Measurements from ENCODE around the gene AP4M1.

Gene AP4M1

DNA sequence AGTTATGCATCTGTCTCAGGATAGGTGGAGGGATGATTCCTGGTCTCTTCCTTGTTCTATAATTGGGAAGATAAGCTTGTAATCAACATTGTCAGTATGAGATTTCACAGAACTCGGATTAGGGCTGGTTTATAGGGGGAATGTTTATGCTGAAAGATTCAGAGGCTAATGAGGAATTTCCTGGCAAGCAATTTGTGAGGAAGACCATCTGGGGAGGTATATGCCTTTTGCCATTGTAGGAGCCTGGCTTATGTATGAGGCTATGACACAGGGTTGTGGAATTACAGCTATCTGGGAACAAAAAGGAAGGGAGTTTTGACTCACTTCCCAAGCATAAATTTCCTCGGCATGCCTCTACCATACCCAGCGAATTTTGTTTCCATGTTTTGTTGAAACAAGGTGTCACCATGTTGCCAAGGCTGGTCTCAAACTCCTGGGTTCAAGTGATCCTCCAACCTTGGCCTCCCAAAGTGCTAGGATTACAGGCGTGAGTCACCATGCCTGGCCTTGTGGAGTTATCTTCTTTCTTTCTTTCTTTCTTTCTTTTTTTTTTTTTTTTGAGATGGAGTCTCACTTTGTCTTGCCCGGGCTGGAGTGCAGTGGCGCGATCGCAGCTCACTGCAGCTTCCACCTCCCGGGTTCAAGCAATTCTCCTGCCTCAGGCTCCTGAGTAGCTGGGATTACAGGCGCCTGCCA, 14.2 kb upstream of the AP4M1 start:
- no peak for DNase-seq (ENCODE audit: low spot score)

DNA sequence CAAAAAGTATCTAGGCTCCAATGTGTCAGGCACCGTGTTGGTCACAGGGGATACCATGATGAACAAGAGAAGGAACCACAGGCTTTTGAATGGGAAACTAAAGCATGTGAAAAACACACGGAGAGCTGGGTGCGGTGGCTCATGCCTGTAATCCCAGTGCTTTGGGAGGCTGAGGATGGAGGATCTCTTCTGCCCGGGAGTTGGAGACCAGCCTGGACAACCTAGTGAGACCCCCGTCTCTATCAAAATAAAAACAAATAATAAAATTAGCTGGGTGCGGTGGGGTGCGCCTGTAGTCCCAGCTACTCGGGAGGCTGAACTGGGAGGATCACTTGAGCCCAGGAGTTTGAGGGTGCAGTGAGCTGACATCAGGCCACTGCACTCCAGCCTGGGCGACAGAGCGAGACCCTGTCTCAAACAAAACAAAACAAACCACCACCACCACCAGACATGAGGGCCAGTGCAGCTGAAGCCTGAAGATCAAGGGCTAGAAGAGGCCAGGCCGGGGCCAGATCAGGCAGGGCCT, 13.3 kb upstream of the AP4M1 start:
- no peak for DNase-seq (ENCODE audit: low spot score)

DNA sequence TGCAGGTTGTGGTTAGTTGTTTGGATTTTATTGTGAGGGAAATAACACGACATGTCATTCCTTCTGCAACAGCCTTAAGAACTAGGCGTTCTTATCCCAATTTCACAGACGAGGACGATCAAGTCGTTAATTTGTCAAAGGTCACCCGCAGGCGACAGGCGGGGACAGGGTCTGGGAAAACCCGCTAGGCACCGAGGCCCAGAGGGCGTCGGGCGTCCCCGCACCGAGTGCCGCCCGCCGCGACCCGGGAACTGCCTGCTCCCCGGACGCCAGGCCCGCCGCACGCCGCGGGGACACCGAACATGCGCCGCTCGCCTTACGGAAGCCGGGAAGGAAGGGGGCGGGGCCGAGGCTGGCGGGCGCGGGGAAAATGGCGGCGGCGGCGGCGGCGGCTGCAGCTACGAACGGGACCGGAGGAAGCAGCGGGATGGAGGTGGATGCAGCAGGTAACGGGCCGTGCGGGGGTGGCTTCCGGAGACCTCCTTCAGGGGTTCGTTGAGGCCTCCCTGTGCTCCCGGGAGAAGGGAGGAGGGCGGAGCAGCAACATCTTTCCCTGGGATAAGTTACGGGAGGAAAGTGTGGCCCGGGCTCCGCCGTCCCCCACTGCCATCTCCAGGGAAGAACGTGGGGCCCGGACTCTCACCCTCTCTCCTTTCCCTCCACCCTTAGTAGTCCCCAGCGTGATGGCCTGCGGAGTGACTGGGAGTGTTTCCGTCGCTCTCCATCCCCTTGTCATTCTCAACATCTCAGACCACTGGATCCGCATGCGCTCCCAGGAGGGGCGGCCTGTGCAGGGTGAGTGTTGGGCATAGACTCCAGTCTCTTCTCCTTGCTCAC, 12.6 kb upstream of the AP4M1 start, which contains the start of gene COPS6:
Gene COPS6, plus strand, starts transcription at position 349 of the 837 bp plus-strand sequence. Its CDS starts 22 bp downstream, at position 371.
- DNase-seq (ENCODE audit: low spot score) = peak; percentile 79

DNA sequence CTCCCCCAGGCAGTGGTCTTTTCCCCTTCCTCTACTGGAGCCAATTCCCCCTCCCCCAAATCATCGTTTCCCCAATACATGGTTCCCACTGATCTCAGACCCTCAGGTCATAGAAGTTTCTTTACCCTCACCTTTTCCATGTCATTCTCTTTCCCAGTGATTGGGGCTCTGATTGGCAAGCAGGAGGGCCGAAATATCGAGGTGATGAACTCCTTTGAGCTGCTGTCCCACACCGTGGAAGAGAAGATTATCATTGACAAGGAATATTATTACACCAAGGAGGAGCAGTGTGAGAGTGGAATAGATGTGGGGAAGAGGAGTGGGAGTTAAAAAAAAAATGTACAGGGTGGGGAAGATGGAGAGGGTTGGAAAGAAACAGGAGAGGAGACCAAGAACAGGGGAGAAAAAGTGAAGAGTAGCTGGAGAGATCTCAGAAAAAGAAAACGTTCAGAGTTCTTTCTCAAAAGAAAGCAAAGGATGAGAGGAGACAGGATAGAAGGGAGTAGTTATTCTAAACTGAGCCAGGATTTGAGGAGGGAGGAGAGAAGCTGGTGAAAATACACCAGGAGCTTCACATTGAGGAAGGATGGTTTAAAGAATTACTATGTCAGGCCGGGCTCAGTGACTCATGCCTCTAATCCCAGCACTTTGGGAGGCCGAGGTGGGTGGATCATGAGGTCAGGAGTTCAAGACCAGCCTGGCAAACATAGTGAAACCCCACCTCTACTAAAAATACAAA, 11.8 kb upstream of the AP4M1 start:
- DNase-seq (ENCODE audit: low spot score) = no peak

DNA sequence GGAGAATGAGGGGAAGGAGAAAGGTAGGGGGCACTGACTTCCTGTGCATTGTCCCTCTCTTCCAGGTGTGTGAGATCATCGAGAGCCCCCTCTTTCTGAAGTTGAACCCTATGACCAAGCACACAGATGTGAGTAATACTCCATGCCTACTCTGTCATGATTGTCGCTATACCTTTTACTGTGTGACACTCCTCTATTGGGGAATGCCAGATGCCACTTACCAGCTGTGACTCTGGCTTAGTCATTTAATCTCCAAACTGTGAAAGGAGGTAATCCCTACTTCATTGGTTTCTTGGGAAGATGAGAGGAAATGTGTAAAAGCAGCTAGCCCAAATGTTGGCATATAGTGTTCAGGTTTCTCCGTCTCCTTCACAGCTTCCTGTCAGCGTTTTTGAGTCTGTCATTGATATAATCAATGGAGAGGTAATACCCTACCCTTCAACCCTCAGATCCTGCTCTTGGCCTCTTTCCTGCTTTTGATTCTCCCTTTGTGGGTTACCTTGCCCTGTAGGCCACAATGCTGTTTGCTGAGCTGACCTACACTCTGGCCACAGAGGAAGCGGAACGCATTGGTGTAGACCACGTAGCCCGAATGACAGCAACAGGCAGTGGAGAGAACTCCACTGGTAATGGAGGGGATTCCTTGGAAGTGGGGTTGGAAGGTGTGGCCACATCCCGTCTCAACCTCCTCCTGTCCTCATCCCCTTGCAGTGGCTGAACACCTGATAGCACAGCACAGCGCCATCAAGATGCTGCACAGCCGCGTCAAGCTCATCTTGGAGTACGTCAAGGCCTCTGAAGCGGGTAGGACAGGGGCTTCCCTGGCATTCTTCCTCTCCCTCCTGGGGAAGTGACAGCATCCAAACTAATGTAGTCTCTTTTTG, 10.7 kb upstream of the AP4M1 start:
- no peak for DNase-seq (ENCODE audit: low spot score)

DNA sequence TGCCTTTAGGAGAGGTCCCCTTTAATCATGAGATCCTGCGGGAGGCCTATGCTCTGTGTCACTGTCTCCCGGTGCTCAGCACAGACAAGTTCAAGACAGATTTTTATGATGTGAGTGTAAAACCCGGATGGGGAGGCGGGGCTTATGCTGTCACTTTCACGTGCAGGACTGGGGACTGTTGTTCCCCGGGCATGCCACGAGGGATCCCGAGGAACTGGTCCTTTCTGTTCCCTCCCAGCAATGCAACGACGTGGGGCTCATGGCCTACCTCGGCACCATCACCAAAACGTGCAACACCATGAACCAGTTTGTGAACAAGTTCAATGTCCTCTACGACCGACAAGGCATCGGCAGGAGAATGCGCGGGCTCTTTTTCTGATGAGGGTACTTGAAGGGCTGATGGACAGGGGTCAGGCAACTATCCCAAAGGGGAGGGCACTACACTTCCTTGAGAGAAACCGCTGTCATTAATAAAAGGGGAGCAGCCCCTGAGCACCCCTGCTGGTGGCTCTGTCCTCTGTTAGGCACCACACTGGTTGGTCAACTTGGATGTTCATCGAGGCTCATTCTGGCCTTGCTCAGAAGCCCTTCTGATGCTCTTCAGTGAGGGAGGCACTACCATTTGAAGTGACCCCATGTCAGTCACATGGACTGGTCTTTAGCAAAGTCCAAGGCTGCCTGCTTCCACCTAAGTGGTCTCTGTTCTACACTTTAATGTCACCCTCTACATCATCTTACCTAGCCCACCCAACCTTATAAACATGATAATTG, 9.8 kb upstream of the AP4M1 start:
- no peak for DNase-seq (ENCODE audit: low spot score)

DNA sequence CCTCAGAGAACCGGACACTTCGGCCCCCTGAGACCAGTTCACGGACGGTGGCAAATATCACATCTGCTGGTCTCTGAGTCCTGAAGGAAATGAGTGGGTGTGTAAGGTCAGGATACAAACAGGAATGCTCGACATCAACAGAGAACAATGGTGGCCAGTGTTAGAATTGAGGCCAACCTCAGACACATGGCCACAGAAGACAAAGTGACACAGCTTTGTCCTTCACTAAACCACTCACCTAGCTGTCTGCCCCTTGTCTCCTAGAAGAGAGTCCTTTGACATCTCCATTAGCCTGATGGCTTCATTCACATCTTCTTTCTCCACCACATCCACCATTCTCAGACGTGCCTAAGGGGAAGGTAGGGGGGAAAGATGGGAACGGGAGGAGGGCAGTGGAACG, 8.4 kb upstream of the AP4M1 start:
- DNase-seq (ENCODE audit: low spot score) = no peak

DNA sequence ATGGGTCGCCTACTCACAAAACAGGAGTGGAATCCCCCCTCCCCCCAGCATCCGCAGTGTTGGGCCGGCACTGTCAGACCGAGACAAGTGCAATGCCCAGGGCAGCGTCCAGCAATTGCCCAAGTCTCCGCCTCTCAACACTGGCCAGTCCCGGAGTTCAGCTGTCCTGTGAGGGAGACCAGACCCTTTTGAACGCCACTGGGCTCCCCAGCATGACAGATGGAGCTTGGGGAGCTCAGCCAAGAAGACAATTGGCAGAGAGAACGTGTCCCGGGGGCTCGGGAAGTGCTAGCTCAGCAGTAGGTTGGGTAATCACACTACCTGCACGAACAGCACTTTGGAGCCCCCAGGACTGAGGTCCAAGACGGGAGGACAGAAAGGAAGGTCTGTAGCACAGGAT, 7.9 kb upstream of the AP4M1 start:
- no peak for DNase-seq (ENCODE audit: low spot score)

DNA sequence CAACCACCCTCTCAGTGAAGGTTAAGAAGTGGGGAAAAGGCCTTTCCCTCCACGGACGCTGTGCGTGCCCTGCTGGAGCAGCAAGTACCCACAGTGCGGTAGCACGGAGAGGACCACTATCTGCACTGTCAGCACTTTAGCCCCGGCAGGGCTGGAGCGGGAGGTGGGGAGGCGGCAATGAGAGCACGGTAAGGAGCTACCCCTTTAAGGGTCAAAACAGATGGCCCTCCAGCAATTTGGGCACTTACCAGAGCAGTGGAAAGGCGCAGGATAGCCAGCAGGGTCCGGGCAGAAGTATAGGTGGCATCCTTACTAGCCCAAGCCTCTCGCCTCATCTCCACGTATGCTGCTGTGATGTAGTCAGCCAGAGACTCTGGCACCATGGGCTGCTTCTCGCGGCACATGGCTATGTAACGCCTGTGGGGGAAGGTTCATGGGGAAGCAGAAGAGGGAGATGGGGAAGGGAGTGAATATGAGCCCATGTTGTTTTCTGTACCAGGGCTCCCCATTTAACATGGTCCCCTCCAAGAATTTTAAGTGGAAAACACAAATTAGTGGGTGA, 7.4 kb upstream of the AP4M1 start:
- no peak for DNase-seq (ENCODE audit: low spot score)

DNA sequence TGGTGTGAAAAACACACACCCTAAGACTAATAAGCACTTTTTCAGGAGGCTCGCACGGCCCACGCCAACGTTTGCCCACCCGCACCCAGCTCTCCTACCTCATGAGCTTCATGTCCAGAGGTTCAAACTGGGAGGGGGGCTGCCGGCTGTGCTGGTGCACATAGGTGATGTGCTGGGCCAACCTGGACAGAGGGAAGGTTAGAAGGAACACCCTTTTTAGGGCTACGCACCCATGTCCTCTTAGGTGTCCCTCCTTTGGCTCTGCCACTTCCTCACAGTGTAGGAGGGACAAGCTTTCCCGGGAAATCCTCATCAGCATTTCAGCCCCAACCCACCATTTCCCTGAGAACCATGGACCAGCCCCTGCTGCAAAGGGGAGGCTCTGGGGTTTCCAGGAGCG, 6.2 kb upstream of the AP4M1 start:
- DNase-seq (ENCODE audit: low spot score) = no peak

DNA sequence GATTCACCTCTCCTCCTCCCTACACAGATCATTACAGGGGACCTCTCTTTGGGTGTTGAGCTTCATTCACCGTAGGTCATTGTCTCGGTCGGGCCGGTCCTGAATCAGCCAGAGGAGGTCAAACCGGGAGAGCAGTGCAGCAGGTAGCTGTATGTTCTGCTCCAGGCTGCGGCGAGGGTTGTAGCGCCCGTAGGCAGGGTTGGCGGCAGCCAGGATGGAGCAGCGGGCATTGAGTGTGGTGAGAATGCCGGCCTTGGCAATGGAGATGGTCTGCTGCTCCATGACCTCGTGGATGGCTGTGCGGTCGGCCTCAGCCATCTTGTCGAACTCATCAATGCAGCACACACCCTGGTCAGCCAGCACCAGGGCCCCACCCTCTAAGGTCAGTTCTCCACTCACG, 5.7 kb upstream of the AP4M1 start:
- DNase-seq (ENCODE audit: low spot score) = no peak

DNA sequence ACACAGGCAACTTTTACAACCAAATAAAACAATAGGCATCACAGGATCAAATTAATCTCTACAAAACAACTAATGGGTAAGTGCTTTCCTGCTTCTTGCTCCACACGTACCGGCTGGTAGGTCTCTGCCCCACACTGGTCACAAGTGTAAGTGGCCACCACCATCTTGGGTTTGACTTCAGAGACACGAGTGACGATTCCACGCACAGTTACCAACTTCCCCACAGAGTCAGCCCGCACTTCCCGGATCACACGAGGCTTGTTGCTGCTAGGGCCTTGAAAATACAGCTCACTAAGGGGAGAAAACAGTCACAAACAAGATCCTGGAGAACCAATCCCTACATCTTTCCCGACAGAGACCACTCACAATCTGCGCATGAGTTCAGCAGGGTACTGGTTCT, 2.5 kb upstream of the AP4M1 start:
- DNase-seq (ENCODE audit: low spot score) = no peak

DNA sequence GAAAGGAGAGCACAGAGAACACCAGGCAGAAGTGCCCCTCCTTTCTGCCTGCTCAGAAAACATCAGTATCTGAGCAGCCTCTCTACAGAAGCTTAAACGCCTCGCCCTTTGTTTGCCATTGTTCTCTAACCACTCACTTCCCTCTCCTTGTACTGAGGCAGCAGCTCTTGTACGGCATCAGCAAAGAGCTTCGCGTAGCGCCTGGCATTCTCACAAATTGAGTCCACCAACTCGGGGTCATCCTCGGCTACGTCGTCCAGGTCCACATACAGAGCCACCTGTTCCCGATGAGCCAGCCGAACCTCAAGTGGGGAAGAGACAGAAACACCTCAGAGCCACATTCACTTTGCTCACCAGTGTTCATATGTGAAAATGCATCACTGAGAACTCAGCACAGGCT, 2.0 kb upstream of the AP4M1 start:
- no peak for DNase-seq (ENCODE audit: low spot score)

DNA sequence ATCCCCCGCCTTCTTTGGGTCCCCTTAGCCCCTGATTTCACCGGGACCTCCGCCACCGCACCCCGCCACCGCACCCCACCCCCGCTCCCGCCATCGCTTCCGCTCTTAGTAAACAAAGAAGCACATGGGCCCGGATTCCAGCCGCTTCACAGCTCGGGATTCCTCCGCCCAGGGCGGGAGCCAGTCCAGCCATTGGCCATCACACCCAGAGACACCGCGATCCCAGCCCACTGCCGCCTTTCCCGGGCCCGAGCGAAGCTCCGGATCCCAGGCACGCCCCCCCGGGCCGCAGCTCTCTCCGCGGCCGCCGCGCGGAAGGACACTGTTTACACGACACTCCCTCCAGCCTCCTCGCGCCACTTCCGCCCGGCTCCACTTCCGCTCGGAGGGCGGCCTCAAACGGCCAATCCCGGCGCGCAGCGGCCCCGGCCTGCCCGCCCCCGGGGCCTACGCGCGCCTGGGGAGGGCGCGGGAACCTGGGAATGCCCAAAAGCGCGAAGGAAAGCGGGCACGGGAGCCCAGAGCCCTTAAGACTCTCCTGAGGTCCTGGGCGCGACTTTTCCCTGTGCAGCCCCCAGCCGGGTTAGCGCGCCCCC, 925 bp upstream of the AP4M1 start:
- DNase-seq (ENCODE audit: low spot score) = peak; percentile 93

DNA sequence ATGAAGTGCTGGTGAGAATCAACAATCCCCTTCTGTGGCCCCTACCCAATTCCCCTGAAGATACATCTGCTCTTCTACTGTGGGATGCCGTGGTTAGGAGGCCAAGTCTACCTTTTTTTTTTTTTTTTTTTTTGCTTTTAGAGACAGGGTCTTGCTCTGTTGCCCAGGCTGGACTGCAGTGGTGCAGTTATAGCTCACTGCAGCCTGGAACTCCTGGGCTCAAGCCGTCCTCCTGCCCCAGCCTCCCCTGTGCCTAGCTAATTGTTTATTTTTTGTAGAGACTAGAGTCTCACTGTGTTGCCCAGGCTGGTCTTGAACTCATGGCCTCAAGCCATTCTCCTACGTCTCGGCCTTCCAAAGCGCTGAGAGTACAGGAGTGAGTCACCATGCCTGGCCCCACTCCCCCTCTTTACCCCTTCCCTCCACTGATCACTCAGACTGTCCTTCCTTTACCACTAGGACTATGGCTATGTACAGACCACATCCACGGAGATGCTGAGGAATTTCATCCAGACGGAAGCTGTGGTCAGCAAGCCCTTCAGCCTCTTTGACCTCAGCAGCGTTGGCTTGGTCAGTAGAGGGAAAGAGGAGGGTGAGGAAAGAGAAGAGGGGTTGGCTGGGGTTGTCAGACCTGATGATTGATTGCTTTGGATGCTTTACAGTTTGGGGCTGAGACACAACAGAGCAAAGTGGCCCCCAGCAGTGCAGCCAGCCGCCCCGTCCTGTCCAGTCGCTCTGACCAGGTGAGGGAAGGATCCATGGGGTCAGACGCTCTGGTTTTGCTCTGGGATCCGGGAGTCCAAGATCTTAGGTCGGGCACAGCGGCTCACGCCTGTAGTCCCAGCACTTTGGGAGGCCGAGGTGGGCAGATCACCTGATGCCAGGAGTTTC, 1.8 kb downstream of the AP4M1 start:
- DNase-seq (ENCODE audit: low spot score) = no peak

DNA sequence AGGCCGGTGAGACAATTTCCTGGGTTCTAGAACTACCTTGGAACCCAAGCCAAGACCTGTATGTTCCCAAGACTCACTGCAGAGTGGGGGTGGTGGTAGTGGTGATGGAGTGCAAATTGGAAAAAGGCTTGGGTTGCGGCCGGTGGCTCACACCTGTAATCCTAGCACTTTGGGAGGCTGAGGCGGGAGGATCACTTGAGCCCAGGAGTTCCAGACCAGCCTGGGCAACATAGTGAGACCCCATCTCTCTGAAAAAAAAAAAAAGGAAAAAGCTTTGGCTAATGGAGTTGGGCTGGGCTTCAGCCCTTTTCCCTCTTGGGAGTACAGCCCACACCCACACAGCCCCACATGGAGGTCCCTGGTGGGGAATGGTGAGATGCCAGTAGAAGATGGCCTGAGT, 4.1 kb downstream of the AP4M1 start:
- DNase-seq (ENCODE audit: low spot score) = no peak

DNA sequence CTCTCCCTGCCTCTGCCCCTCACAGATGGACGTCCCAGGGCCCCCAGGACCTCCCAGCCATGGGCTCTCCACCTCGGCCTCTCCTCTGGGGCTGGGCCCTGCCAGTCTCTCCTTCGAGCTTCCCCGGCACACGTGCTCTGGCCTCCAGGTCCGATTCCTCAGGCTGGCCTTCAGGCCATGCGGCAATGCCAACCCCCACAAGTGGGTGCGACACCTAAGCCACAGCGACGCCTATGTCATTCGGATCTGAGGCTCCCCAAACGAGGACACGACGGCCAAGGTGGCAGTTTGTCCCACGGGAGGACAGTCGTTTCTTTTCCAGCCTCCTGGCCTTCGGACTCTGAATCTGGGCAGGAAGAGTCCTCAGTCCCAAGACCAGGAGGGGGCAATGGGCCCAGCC, 5.2 kb downstream of the AP4M1 start:
- no peak for DNase-seq (ENCODE audit: low spot score)

DNA sequence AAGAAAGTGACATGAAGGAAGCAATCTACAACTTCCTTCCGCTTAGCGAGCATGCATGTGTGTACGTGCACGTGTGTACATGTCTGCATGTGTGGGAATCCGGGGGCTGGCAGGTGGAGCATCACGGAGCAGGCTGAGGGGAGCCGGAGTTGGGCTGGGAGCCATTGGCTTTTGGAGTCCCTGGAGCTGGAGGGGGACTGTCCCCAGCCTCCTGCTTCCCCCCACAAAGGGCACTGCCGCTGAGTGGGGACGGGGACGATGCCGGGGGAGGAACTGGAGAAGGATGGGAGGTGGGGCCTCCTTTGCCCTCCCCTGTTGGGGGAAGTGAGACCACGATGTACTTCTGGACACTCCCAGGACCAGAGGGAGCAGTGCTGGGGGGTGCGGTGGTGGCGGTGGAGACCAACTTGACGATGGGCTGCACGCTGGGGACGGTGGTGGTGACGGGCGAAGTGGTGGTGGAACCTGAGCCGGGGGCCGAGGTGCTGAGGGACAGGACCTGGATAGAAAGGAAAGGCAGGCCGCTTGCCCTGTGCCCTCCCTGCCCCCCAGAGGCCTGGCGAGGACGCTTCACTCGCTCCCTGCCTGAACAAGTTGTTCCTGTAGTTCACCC, 5.8 kb downstream of the AP4M1 start:
- no peak for DNase-seq (ENCODE audit: low spot score)

DNA sequence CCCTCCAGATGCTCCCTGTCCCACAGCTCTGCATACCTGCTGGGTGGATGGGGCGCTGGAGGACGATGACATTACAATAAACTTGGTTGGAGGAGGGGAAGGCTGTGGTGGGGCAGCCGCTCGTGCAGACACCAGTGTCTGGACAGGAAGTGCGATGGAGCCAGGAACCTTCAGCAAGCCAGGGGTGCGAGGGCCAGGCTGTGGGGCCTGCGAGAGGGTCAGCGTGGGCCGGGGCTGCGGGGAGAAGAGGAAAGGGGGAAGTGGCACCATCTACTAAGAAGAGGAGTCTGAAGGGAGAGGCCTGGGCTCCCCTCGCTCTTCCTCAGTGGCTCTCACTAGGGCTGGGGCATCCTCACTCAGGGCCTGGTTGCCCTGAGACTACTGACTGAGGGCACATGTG, 6.4 kb downstream of the AP4M1 start:
- no peak for DNase-seq (ENCODE audit: low spot score)
